T-helper 9 cell (primary cell): ENCODE data around the gene TNNI2.

ENCODE experiments used
- DNase-seq: peaks from one replicate; pipeline ENCODE4 v3.0.0-alpha.2; 2020

Gene TNNI2

GRCh38 chr11:1822648-1823375 is 16.0 kb upstream of the TNNI2 start:
- no peak for DNase-seq

GRCh38 chr11:1823376-1824220 is 15.2 kb upstream of the TNNI2 start:
- no peak for DNase-seq

DNA sequence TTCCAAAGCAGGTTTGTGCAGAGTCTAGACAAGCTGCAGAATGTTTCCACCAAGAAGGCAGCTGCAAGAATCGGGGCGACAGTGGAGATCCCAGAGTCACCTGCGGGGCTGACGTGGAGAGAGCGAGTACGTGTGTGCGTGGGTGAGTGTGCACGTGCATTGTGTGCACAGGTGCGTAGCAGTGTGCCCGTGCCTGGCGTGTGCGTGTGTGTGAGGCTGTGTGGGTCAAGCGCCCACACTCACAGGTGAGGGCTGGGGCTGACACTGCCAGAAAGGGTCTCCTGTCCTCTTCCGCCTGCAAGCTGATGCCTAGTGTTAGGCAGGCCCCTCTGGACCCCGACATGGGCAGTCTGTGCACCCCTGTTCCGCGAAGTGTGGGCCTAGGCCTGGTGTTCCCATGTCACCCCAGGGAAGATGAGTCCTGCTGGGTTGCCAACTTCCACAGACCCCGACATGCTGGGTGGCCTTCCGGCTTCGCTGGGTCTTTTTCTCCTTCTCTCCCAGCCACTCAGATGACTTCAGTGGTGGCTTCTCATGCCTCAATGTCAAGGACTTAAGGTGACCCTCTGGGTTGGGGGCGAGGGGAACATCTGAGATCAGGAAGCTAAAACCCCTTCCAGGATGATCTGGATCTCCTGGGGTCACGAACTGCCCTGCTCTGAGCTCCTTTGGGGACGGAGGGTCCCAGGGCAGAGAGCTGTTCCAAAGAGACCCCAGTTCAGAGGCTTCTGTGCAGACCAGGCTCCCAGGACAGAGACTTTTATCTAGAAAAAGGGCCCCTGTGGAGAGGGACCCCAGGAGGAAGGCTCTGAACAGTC is 14.4 kb upstream of the TNNI2 start:
- no peak for DNase-seq

- DNase-seq: no peak
Observed at GRCh38 chr11:1825039-1825740, 13.6 kb upstream of the TNNI2 start.

DNA sequence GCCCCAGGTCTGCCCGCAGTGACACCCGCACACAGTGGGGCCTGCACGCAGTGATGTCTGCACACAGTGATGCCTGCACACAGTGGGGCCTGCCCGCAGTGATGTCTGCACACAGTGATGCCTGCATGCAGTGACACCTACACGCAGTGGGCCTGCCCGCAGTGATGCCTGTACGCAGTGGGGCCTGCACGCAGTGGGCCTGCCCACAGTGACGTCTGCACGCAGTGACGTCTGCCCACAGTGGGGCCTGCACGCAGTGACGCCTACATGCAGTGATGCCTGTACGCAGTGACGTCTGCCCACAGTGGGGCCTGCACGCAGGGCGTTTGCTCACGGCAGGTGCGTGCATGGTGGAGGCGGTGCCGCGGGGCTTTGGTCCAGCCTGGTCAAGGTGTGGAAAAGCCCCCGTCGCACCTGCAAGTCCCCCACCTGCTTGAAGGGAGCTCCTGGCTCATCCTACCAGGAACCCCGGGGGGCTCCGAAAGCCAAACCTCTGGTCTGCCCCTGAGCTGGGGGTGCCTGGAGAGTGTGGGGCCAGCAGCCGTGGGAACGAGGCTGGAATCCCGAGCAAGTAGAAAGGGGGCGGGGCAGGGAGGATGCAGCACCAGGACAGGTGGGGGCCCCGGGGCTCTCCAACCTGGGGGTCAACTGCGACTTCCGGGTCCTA is 12.9 kb upstream of the TNNI2 start:
- no peak for DNase-seq

DNA sequence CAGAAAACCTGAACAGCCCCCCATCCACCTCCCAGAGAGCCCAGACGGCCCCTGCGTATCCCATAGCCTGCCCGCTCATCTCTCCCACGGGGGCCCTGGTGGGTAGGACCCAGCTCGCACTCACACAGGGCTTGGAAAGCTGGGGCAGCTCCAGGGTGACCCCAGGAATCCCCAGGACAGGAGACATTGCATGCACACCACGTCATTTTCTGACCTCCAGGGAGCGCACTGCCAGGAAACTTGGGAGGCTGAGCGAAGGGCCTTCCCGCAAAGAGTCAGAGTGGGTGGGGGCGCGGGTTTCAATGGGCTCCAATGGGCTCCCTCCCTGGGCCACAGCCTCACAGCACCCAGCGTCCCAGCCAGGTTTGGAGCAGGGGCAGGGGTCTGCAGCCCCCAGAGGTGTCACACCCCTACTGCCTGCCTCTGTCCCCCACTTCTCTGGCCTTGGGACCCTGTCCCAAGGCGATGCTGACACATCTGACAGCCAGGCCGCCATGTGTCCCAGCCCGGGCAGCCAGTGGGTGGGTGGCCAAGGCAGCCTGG is 12.2 kb upstream of the TNNI2 start:
- no peak for DNase-seq

- no peak for DNase-seq
Observed at GRCh38 chr11:1827095-1827813, 11.5 kb upstream of the TNNI2 start.

DNA sequence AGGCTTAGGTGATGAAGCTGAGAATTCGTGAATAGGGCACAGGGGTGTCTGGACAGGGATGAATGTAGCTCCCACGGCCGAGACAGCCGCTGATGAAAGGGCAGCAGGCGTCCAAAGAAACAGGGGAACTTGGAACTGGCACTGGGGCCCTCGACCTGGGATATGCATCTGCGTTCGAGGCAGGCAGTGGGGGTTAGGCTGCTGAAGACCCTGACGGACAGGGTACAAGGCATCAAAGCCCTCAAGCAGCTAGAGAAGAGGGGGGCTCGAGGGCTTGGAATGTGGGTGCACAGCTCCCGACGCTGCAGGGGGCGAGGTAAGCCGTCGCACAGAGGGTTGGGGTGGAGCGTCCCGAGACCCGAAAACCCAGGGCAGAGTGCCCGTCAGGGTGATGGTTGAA is 10.8 kb upstream of the TNNI2 start:
- DNase-seq: no peak

DNA sequence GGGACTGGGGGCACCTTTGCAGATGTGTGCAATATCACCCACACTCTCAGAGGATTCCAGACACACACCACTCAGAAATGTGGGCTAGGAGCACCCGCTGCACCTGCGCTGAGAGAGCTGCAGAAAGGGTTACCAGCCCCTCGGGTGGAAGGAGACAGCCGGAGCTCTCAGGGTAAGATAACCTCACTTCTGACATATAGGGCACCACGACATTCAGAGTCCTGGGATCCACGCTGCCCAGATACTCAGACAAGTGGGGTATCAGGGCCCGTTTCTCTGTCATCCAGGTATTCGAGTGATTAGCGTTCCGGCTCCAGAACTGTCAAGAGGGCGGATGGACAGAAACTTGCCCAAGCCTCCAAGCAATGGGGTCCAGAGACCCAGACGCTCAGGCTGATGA is 10.2 kb upstream of the TNNI2 start:
- no peak for DNase-seq

DNA sequence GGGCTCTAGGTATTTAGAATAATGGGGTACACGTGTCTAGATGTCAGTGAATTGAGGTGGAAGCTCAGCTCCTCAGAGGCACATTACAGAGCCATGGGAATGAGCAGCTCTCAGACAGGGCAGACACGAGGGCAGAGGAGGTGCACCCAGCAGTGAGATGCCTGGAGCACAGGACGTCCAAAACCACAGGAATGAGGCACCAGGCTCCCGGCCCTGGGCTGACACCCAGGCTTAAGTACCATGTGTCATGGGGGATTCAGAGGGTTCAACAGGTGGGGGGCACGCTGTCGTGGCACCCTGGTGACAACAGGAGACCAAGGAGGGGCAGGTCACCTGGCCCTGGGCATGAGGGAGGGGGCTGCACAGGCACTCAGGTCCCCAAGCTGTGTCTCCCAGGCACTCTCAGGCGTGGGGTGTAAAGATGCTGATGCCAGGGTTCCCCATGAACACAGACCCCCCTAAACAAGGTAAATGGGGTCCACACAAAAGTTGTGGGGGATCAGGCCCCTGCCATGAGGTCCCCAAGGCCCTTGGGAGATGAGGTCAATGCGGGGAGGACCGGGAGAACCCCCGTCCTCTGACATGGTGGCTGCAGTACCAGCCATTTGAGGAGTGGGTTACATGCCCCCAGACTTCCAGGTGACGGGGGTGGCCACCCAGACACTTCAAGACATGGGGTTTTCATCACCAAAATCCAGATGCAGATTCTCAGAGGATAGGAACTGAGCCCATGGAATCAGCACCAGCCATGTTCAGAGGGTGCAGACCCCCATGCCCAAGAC is 9.6 kb upstream of the TNNI2 start:
- DNase-seq: no peak

DNA sequence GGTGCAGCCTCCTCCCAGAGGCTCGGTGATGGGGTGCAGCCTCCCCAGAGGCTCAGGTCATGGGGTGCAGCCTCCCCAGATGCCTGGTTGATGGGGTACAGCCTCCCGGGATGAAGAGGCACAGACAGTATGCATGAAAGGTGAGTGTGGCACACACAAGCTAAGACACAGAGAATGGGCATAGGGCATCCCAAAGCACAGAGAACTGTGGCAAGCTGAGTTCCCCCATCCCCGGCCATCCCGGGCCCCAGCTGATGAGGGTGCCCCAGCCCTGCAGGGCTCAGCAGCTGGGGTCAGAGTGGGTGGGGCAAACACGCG is 8.8 kb upstream of the TNNI2 start:
- DNase-seq: no peak

- DNase-seq: no peak
Observed at GRCh38 chr11:1830322-1831223, 8.2 kb upstream of the TNNI2 start.

GRCh38 chr11:1831338-1832210 is 7.2 kb upstream of the TNNI2 start:
- no peak for DNase-seq

DNA sequence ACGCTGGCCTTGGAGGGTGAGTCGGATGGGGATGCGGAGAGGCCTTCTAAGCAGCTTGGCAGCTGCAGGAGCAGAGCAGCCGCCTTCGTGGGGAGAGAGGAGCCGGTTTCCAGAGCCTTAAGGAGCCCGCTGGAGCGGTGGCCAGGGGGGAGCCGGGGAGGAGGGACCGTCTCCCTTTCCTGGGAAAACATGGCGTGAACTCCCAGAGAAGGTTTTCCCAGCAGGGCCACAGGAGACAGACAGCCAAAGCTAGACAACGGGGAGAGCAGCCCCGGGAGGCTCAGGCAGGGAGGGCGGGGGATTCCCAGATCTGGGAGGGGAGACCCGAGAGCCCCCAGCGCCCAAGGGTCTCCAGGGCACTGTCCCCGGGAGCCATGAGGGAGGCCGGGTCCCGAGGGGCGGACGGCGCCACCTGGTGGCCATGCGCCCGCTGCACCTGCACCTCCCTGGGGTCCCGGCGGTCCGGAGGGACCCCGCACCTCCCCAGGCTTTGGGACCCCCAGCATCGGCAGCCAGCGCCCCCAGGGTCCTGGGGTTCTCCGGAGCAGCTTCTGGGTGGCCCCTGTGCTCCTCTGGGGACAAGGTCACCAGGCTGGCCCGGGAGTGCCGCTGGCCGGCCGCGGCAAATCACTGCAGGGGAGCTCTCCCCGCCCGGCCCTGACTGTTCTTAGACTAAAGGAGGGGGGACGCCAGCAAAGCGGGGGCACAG is 6.4 kb upstream of the TNNI2 start:
- DNase-seq: peak; percentile 73

DNA sequence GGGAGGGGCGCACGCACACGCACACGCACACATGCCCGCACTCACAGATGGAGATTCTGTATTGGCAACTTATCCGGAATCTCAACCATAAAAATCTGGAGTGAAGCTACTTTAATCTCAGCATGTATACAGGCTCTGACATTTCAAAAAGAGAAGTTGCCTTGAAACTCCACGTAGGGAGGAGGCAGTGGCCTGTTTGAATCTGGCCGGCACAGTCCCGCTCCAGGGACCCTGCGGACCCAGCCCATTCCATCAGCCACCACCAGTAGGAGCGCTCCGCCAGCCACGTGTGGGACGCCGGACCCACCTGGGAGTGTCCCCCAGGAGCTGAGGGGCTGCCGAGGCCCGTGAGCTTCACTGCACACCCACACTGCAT is 5.9 kb upstream of the TNNI2 start:
- no peak for DNase-seq

DNA sequence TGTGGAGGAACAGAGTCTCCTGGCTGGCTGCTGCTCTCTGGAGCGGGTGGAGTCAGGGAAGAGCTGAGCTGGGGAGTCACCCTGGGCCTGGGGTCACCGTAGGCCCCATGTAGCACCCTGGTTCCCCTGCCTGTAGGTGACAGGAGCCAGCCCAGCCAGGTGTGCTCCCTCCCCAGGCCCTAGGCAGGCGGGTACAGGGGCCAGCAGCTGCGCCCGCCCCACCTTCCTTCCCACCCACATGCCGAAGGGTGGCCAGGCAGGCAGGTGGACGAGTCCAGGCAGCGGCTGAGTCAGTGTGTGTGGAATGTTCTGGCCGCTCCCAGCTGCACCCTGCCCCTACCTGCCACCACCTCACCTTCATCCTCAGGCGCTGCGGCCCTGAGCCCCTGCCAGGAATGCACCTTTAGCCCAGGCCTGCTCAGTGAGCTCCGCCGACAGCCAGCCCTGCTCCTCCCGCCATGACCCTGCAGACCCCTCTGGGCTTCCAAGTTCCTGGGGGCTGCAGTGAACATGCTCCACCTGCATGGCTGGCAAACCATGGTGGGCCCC is 4.6 kb upstream of the TNNI2 start:
- DNase-seq: no peak
